ENCODE data around the gene CAPZA1.

Gene CAPZA1

DNA sequence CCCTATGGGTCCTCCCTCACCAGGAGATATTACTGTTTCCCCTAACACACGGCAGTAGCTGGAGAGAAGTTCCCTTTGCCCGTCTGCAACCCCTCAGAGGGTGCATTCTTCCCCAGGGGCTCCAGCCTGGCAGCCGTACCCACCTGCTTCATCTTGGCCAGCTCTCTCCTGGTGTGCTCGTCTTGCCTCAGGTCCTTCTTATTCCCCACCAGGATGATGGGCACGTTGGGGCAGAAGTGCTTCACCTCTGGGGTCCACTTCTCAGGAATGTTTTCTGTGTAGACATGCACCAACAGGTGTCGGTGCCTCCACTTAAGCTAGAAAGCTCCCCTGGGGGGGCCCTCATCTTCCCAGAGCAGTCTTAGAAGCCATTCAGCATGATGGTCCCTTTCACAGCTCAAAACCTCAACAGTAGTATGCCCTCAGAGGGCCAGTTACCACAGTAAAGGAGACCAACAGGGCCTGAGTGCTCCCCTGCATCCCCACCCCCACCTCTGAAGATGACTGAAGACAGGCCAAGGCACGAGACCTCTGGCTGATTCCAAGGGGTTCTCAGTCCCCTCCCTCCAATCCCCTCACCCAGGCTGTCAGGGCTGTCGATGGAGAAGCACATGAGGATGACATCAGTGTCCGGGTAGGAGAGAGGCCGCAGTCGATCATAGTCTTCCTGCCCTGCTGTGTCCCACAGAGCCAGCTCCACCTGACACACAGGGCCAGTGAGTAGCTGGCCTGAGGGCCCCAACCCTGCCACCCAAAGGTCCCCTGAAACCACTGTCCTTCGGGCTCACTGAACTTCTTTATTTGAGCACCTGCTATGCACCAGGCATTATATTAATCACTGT lies 83.0 kb downstream of the CAPZA1 start:
- no peak for DNase-seq

DNA sequence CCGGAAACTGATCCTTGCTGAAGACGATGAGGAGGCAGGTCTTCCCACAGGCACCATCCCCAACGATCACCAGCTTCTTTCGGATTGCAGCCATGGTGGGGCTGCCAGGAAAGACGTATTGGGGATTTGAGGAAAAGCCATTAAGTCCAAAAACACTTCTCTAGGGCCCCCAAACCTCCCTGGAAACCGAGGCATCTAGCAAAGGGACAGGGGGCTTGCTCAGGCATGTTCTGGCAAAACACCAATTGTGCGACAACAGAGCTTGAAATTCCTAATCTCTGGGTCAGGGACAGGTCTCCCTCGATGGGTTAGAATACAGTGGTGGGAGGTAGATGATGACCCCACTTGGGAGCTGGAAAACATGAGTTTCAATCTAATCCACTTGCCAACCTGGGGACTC lies 84.1 kb downstream of the CAPZA1 start:
- DNase-seq, result no peak

DNA sequence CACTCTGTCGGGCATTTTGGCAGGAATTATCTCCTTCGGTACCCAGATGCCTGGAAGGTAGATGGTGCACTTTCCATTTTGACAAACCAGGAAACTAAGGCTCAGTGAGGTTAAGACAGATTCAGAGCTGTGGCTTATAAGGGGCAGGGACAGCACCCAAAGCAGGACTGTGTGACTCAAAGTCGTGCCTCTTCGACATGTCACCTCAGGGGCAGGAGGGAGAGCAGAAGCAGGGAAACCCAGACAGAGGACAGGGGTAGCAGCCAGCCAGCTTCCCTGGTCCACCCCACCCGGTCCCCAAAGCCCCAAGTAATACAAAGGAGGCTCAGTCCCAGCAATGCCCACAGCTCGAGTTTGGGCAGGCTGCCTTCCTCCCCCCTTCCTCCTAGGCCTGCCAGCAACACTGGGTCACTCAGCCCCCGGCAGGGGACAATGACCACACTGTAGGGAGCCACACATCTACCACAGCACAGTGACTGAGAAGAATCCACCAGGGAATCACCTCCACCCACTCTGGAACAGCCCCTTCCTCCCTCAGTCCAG lies 84.8 kb downstream of the CAPZA1 start:
- peak; percentile 83 to 85 for DNase-seq

DNA sequence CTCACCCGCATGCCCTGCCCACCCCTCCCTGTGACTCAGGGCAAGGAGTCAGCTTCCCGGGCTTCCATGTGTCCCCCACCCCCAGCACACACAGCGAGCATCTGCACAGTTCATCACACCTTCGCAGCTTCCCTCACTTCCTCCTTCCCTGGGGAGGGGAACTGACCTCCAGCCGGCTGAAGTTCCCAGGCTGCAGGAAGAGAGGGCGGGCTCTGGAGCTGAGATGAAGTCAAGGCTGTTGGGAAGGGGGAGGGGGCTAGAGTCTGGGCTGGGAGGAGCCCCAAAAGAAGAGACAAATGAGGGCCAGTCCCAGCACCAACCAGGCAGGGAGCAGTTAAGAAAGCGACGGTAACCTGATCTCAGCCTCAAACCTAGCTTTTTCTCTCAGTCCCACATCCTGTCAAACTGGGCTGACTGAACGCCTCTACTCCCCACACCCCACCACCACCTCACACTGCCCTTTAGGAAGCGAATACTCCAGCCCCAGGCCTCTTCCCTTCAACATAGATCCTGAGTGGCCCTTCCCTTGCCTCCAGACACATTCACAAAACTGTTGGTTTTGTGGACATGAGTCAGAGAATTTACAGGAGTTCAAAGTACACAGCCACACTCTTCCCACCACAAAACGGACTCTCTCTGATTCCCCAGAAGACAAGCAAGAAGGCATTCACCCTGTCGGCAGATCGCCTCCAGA lies 85.4 kb downstream of the CAPZA1 start:
- DNase-seq, result no peak

DNA sequence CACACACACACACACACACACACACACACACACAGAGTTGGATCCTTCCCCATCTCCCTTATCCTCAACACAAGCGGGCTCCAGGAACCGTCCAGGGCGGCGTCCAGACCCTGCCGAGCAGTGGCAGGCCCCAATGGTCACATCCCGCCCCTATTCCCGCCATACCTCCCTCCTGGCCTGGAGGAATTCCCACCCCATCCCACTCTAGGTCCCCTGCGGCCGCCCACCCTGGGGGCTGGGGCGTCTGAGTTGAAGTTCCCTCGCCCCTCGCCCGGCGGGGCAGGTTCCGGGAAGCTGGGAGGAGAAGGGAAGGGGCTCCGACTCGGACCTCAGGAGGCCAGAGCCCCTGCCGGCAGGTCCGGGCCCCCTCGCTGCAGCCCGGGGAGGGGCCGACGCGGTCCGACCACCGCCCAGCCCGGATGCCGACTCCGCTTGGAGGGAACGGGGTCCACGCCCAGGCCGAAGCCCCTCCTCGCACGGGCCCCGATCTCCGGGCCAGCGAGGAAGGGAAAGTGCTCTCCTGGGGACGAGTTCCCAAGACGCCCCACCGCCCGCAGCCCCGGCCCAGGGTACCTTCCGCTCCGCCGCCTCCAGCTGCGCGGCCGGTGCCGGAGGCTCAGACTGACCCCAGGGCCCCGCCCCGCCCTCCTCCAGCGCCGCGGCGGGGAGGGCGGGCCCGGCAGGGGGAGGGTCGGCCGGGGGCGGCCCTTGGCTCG lies 87.0 kb downstream of the CAPZA1 start, which contains the start of gene RHOC:
Gene RHOC (minus strand): TSS at position 623 of the 716 bp plus-strand sequence. CDS start 3,328 bp downstream, outside the sequence.
- no peak for DNase-seq

DNA sequence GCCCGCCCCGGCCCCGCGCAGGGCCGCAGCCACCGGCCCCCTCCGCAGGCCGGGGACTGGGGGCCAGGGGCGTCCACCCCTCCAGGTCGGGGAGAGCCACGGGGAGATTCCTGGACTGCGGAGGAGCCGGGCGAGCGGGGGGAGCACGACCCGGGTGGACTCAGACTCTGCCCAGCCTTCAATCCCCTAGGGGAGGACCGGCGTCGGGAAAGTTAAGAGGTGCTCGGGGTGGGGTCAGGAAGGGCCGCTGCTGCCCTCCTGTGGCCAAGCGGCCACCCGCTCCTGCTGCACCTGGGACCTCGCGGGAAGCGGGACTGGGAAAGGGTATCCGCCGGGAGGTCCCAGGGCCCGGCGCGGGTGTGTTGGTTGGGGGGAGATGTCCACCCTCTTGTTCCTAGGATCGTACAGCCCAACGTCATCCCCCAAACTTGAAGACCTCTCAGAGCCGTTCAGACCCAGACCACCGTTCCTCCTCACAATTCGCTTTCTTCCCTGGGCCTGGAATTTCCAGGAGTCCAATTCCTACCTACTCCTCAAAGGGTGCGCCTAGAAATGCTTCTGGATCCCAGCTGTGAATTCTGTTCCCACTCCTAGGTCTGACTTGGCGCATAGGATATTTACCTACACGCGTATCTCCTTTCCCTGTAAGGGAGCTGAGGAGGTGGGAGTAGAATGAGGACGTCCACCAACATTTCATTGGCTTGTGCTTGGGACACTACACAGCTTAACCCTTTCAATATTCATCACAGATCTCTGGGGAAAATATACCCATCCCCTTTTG lies 87.8 kb downstream of the CAPZA1 start:
- DNase-seq, result peak; percentile 71 to 73

DNA sequence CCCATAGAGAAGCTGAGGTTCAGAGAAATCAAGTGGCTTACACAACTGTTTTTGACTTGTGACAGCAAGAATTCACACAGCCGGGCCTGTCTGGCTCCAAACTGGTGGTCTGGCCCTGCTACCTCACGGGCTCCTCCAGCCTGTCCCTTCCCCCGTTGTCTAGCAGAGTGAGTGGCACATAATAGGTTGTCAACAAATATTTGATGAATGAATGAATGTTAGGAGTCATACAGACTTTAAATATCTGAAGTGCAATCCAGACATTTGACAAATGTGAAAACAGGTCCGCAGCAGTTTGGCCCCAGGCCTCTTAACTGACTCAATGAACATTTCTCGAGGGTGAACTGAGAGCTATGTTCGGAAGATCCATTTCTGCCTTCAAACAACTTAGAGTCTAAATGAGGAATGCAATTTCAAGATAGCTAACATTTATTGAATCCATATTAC lies 88.4 kb downstream of the CAPZA1 start:
- no peak for DNase-seq

DNA sequence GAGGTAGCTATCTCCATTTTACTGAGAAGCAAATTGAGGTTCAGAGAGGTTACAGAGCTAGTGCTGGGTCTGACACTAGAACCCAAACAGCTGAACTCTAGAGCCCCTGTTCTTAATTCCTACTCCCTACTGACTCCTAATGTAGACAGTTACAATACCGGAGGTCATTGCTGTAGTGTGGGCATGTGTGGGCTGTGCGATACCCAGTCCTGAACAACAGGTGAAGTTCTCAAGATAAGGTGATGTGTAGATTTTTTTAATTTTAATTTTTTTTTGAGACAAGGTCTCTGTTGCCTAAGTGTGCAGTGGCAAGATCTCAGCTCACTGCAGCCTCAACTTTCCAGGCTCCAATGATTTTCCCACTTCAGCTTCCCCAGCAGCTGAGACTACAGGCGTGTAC lies 88.9 kb downstream of the CAPZA1 start:
- no peak for DNase-seq

DNA sequence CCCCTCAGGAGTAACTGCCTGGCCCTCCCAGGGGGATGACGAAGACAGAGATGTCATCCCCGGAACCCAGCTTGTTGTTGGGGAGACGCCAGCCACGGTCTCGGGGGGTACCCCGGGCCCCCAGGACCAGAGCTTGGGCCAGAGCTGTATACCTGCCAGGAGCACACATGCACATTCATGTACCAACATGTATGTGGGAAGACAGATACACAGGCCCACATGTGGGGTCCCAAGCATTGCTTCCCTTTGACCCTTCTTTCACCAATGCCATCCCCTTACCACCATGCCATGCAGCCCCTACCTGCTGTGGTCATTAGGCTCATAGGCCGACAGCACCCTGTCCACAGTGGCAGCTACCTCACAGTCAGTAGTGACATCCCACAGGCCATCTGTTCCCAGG lies 90.5 kb downstream of the CAPZA1 start:
- DNase-seq, result no peak

DNA sequence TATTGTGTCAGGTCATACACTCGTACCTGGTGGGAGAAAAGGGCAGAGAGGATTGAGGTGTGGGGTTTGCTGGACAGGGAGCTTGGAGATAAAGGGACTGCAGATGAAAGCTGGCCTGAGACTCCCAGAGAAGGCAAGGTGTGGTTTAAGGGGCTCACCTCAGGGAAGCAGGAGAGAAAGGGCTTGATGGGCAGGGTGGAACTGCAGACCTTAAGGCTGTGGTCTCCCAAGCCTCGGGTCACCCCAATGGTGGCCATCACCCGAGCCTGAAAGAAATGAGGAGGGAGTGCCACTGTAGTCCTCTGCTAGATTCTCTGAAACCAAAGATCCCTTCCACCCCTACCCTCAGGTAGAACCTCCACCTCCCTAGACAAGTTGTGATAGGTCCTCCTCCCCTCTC lies 91.0 kb downstream of the CAPZA1 start:
- DNase-seq, result no peak

DNA sequence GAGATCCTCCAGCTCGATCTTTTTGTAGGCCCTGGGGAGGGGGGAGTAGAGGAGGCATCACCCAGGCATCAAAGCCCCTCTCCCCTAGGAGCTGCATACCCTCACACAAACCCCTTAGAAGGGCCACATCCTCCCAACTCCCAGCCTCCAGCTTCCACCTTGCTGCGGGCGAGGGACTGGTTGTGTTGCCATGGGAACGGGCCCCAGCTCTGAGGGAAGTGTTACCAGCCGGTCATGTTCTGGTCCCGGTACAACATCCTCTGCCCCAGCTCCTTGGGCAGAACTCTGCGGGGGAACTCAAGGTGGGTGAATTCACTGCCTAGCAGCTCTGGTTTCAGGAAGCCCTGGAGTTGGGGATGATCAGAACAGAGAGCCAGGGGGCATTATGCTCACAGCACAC lies 91.4 kb downstream of the CAPZA1 start:
- no peak for DNase-seq

DNA sequence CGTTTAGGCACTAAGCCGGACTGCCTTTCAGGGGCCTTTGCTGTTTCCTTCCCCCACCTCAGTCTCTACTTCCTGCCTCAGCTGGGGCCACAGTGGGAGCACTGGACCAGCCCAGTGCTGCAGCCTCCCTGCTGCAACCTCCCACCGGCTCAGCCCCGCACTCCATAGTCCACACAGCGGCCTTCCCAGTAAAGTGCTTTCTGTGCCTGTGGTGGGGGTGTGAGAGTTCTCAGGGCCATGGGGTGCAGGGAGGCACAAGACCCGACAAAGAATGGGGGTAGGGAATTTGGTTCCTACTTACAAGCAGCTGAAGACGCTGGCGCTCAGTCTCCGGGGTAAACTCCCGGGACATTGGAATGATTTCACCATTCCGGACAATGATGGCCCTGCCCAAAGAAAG lies 92.0 kb downstream of the CAPZA1 start:
- DNase-seq, result no peak

DNA sequence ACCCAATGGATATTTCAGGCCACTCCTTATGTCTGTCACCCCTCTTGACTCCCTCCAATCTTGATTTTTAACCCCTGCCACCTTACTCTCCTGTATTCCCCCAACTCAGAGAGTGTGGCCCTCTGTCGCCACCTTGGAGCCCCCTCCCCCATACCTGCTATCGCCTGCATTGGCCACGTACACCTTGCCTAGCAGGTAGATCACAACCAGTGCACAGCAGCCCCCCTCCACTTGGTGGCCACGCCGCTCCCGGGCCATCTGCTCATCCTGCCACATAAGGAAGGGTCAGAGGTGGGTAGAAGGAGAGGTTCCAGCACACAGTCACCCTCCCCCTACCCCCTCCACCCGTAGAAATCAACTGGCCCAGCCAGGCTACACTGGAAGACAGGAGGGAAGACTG lies 92.6 kb downstream of the CAPZA1 start:
- no peak for DNase-seq

DNA sequence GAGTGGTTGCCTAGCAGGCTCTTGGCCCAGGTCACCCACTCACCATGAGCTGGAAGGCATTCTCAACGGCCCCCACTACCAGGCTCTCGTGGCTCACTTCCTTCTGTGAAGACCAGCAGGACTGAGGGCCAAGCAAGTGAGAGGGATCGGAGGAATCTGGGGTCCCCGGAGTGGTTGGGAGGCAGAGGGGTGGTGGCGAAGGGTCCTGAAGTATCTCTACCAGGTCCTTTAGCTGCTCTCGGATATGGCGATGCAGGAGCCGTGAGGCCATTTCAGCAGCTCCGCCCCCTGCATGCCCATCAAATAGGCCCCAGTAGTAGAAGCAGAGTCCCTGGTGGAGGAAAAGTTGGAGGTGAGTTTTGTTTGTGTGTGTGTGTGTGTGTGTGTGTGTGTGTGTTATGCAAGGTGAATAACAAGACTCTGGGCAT lies 93.1 kb downstream of the CAPZA1 start:
- no peak for DNase-seq

DNA sequence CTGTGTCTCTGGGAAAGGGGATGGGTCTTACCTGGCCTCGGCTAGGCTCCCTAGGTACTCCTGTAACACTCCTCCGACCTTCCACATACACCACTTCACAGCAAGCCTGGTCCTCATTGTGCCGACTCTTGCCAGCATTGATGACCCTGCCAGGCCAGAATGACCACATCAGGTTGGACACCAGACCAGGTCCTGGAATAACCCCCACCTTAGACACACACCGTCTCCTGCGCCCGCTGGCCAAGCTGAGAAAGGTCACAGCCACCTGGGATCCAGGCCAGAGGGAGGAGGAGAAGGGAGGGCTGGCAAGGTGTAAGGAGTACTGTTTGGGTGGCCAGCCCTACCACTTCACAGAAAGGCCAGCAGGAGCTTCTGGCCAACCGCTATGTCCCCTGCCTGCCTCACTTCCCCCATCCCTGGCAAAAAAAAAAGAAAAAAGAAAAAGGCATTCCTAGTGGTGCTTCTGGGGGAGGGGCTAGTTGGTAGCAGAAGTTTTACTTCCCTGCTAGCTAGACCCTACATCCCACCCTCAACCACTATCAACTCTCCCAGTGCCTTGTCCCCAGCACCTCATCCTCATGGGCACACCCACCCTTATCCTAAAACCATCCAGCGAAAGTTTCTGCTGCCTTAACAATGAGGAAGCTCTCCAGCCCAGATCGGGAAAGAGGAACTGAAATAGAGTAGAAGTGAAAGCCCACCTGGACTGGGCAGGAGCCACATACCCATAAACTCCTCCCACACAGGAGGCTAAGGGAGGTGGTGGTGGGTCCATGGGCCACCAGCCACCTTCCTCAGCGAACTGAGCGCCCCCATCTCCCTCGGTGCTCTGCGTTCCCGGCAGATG lies 94.1 kb downstream of the CAPZA1 start:
- no peak for DNase-seq

DNA sequence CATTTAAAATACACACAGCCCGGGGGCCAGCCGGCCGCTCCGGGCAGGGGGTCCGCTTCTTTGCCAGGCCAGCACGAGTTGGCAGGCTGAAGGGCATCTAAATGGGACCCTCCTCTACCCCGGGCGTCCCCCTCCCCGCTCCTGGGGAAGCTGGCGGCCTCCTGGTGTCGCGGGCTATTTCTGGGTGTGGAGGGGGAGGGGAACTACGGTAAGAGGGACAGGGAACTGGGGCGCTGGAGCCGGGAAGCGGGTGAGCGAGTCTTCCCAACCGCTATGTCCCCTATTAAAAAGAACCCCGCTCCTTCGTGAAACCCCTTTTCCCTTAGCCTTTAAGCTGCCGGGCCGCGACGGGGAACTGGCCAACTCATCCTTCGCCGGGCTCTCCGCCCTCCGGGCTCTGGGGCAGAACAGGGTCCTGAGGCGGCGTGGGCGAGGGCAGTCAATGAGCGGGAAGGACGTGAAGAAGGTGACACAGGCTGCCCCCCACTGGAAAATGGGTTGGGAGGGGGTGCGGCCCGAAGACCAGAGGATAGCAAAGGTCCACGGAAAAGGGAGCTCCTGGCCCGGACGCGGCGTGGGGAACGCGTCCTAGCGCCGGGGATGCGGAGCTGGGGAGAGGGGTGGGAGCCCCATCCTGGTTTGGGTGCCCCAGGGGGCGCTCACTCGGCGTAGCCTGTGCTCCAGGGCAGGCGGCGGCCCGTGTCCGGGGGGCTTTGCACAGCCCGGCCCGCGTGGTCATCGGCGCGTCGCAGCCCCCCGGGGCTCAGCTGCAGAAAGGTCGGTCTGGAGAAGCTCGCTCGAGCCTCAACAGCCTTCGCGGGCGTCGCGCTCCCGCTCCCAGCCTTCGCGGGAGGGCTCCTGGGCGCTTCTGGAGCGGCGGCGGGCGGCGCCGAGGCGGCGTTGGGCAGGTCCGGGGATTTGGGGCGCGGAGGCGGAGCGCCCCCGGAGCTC lies 95.0 kb downstream of the CAPZA1 start:
- peak in 1 of 2 donors; percentile 15 for DNase-seq

DNA sequence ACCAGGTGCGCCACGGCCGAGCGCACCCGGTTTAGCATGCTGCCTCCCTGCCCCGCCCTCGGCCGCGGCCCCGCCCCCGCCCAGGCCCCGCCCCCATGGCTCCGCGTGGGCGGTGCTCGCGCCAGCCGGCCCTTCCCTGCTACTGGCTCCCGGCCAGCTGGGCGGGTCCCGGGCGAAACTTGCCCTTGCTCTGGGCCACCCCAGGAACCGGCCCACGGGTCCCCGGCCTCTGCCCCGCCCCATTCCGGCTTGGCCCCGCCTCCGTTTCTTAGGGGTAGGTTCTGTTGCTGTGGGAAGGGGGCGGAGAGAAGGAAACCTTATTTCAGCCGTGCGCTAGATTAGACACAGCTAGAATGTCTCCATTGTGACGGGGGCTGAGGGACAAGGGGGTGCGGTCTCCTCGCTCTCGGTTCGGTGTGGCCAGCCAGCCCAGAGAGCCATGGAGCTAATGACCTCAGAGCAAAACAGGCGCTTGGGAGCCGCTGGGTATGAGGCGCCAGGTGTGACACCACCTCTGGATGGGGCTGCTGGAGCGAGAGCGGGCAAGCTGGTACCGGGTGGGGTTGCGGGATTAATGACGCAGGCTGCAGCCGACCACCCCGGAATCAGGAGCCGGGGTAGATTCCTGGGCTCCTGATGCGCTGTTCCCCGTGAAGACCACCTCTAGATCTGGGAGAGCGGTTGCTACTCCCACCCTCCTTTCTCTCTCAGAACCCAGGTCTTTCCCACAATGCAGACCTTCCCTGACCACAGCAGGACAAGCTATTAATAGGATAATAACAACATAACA lies 95.8 kb downstream of the CAPZA1 start, which contains the start of gene PPM1J:
Gene PPM1J (minus strand): TSS at position 69 of the 790 bp plus-strand sequence. CDS start 31 bp downstream, at position 38.
- DNase-seq, result peak; percentile 55 to 77

DNA sequence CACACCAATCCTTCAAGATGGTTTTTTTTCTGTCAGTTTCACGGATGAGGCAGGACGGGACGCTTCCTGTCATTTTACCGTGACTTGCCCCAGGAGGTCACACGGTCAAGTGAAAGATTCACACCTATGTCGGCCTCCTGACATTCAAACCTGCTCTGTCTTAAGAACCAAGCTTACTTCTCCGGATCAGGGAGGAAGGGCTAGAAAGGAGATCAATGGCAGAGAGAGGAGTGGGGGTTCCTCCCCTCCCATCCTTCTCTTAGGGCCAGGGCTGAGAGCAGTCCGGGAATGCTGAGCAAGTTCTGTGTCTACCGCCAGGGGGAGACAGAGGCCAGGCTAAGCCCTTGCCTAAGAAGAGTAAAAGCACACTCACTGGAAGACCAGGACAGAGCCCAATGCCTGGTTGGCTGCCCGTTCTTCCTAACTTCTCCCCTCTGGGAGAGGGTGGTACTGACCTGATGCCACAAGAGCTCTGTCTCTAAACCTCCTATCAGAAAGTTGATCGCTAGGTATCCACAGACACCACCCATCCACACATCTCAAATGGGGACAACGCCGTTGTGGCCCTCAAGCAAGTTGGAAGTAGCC lies 96.6 kb downstream of the CAPZA1 start:
- DNase-seq, result peak; percentile 85 to 89

All from hippocampal formation (tissue), 2 donors.